ENCODE data around the gene MVP.

The MVP gene

DNA sequence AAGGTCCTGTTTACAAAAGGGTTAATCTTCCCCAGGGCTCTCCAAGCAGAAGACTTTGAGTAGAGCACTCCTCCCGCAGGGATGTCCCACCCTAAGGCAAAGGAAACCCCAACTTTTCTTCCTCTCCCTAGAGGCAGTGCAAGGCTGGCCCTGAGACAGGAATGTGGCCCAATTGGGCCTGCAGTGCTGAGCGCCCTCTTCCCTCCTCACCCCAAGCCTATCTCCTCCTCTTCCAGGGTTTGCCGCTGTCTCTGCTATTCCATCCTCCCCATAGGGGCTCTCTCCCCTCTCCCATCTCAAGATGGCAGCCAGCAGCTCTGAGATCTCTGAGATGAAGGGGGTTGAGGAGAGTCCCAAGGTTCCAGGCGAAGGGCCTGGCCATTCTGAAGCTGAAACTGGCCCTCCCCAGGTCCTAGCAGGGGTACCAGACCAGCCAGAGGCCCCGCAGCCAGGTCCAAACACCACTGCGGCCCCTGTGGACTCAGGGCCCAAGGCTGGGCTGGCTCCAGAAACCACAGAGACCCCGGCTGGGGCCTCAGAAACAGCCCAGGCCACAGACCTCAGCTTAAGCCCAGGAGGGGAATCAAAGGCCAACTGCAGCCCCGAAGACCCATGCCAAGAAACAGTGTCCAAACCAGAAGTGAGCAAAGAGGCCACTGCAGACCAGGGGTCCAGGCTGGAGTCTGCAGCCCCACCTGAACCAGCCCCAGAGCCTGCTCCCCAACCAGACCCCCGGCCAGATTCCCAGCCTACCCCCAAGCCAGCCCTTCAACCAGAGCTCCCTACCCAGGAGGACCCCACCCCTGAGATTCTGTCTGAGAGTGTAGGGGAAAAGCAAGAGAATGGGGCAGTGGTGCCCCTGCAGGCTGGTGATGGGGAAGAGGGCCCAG lies 7.3 kb upstream of the MVP start:
- DNase-seq (ENCODE audit: low spot score): no peak
- TF ChIP-seq CTCF (IDR thresholded peaks at IDR 0.05; ENCODE audit: borderline replicate concordance, control extremely low read depth, extremely low read depth, insufficient read depth, missing control alignments): no peak
- in situ Hi-C loops (cut with MboI; ENCODE audit: low sequenced_read_pairs, unreplicated experiment): no loop called here

DNA sequence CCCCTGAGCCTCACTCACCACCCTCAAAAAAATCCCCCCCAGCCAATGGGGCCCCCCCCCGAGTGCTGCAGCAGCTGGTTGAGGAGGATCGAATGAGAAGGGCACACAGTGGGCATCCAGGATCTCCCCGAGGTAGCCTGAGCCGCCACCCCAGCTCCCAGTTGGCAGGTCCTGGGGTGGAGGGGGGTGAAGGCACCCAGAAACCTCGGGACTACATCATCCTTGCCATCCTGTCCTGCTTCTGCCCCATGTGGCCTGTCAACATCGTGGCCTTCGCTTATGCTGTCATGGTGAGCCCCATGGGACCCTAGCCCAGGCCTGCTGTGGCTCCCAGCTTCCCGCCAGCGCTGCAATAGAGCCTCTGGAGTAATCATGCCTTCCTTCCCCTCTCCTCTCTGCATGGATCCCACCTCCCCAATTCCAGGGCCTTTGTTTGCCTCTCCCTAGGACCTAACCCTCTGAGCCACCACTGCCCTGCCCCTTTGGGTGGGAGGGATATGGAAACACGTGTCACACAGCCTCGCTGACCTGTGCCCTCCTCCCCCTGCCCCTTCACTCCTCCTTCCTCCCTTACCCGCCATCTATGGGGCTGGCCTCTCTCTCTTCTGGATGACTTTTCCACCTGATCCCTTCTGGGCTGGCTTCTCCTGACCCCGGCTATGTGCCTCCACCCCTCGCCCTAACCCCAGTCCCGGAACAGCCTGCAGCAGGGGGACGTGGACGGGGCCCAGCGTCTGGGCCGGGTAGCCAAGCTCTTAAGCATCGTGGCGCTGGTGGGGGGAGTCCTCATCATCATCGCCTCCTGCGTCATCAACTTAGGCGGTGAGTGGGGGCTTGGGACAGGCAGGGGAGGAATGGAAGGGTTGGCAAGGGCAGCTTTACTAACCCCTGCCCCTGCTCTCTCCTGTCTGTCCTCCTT lies 6.4 kb upstream of the MVP start:
- in situ Hi-C loops (cut with MboI; ENCODE audit: low sequenced_read_pairs, unreplicated experiment): no loop called here
- no peak for DNase-seq (ENCODE audit: low spot score)
- TF ChIP-seq CTCF (IDR thresholded peaks at IDR 0.05; ENCODE audit: borderline replicate concordance, control extremely low read depth, extremely low read depth, insufficient read depth, missing control alignments): no peak

DNA sequence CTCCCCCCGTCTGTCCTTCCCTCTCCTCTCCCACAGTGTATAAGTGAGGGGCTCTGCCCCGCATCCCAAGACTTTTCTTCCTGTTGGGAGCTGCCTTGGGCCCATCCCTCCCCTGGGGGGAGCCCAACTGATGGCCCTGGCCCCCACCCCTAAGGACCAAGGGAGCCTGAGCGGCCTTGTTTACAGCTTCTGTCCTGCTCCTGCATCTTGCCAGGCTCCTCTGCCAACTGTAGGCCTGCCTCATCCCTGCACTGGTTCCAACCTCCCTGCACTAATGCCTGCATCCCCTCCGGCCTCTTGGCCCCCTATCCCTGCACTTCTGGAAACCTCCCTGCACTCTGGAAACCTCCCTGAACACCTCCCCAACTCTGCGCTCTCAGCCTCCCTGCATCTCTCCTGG lies 5.7 kb upstream of the MVP start:
- no peak for DNase-seq (ENCODE audit: low spot score)
- TF ChIP-seq CTCF (IDR thresholded peaks at IDR 0.05; ENCODE audit: borderline replicate concordance, control extremely low read depth, extremely low read depth, insufficient read depth, missing control alignments): no peak
- in situ Hi-C loops (cut with MboI; ENCODE audit: low sequenced_read_pairs, unreplicated experiment): no loop called here

GRCh38 chr16:29815032-29815721 lies 5.1 kb upstream of the MVP start:
- no peak for DNase-seq (ENCODE audit: low spot score)
- TF ChIP-seq CTCF (IDR thresholded peaks at IDR 0.05; ENCODE audit: borderline replicate concordance, control extremely low read depth, extremely low read depth, insufficient read depth, missing control alignments): no peak
- in situ Hi-C loops (cut with MboI; ENCODE audit: low sequenced_read_pairs, unreplicated experiment): no loop called here

GRCh38 chr16:29815793-29816693 lies 4.2 kb upstream of the MVP start, which contains the start of gene PAGR1:
Gene PAGR1 (plus strand): TSS chr16:29816152. CDS start chr16:29816526, 374 bp downstream.
- DNase-seq (ENCODE audit: low spot score): peak; percentile 96
- peak; percentile 91 for TF ChIP-seq CTCF (IDR thresholded peaks at IDR 0.05; ENCODE audit: borderline replicate concordance, control extremely low read depth, extremely low read depth, insufficient read depth, missing control alignments)
- in situ Hi-C loops (cut with MboI; ENCODE audit: low sequenced_read_pairs, unreplicated experiment): no loop called here

Measured in GM13976 (cell line).